HepG2 (cell line): ENCODE results near the gene ATG7.

ENCODE experiments used
- CTCF ChIP-seq: sonication (generic); formaldehyde crosslinking; IDR thresholded peaks from 2 replicates; pipeline ENCODE4 v1.5.0; 2020; ENCODE audit warnings: mild to moderate bottlenecking, missing genetic modification reagents, moderate library complexity
- EP300 ChIP-seq, 3 experiments: sonication (generic) in 1 of 3; formaldehyde crosslinking in 1 of 3; IDR thresholded peaks; 2 replicates each; pipeline versions ENCODE4 v1.5.1 to v1.6.1; 2011 to 2020; ENCODE audit warnings: low read depth in 2 of 3, low read length in 2 of 3, borderline replicate concordance in 1 of 3, improper control_type of control experiment in 1 of 3, mild to moderate bottlenecking in 1 of 3, missing genetic modification reagents in 1 of 3, moderate library complexity in 1 of 3
- FIP1L1 ChIP-seq: fragments of 200-400 bp; formaldehyde crosslinking; IDR thresholded peaks from 2 replicates; pipeline ENCODE4 v1.6.1; 2018; ENCODE audit warnings: low read depth, mild to moderate bottlenecking, low read length, moderate library complexity, borderline replicate concordance; ENCODE audit not compliant: insufficient read depth
- HMG20B ChIP-seq: conservative IDR thresholded peaks from 2 replicates; pipeline ENCODE4 v1.6.1; 2016; ENCODE audit warnings: missing genetic modification reagents, missing compliant biosample characterization
- TCF12 ChIP-seq, 2 experiments: fragments of 450-650 bp in 1 of 2; sonication (generic) in 1 of 2; formaldehyde crosslinking in 1 of 2; IDR thresholded peaks; 2 replicates each; pipeline versions ENCODE4 v1.6.1 to v1.8.0; 2017 to 2022; ENCODE audit warnings: antibody characterized with exemption in 1 of 2, mild to moderate bottlenecking in 1 of 2, missing genetic modification reagents in 1 of 2, moderate library complexity in 1 of 2
- ZNF143 ChIP-seq: sonication (generic); formaldehyde crosslinking; IDR thresholded peaks from 2 replicates; pipeline ENCODE4 v1.4.0; 2020; ENCODE audit warnings: missing genetic modification reagents
- ZNF274 ChIP-seq: sonication (generic); formaldehyde crosslinking; IDR thresholded peaks from 2 replicates; pipeline ENCODE4 v1.5.1; 2020; ENCODE audit warnings: mild to moderate bottlenecking, missing genetic modification reagents
- ZNF367 ChIP-seq: sonication (generic); formaldehyde crosslinking; IDR thresholded peaks from 2 replicates; pipeline ENCODE4 v1.4.0; 2020; ENCODE audit warnings: missing genetic modification reagents, borderline replicate concordance

- no peak for TF ChIP-seq HMG20B
- TF ChIP-seq EP300 (IDR thresholded peaks at IDR 0.05; ENCODE audit: low read depth in 2 of 2, low read length in 2 of 2), result no peak
- TF ChIP-seq EP300 (CRISPR knock-in tag; IDR thresholded peaks at IDR 0.05; ENCODE audit: borderline replicate concordance), result no peak
- TF ChIP-seq ZNF143 (CRISPR knock-in tag), result no peak
- TF ChIP-seq ZNF274 (CRISPR knock-in tag), result no peak
- no peak for TF ChIP-seq CTCF
- TF ChIP-seq ZNF367, result no peak
- no peak for TF ChIP-seq TCF12 (IDR thresholded peaks at IDR 0.05)
- TF ChIP-seq TCF12 (CRISPR knock-in tag; IDR thresholded peaks at IDR 0.05), result no peak
- no peak for TF ChIP-seq FIP1L1
Measured at GRCh38 chr3:11435440-11436165, 163.4 kb downstream of the ATG7 start.
